8988T (cell line): ENCODE measurements around the gene NF1.
"Not testable (repeated sequence)": the region's sequence is repeated elsewhere in the genome, so short reads cannot be mapped to it uniquely, and the experiment has no call there.

ENCODE experiments used
- DNase-seq: peaks from one replicate; pipeline ENCODE4 v3.0.0; 2011

NF1 gene

DNA sequence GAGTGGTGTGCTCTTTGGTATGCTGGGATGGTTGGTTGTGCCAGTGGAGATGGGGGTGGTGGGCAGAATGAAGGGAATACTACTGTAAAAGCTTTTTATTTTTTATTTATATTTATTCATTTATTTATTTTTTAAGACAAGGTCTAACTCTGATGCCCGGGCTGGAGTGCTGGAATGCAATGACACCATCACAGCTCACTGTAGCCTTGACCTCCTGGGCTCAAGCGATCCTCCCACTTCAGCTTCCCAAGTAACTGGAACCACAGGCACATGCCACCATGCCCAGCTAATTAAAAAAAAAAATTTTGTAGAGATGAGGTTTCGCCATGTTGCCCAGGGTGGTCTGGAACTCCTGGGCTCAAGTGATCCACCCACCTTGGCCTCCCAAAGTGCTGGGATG is 4.1 kb upstream of the NF1 start:
- not testable (repeated sequence) for DNase-seq

DNA sequence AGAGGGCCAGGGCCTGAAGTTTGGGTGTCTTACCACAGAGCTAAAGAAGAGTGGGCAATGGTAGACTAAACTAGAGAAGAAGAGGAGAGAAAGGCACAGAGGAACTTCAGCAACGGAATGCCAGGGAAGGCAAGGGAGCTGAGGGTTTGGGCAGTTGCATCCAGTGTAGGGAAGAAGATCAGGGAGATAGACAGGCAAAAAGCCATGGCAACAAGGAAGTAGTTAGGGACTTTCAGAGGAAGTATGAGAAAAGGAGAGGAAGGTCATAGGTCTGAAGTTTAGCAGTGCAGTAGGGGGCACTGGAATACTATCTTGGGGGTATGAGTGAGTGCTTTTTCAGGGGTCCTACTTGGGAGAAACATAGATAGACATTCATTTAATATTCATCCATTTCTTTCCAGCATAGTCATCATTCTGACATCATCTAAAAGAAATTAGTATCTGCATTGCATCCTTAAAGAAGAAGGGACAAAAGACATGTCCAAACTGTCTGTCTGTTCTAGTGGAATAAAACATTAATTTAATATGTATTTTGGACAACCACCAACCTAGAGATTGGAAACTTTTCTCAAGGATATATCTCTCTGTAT is 2.2 kb upstream of the NF1 start:
- DNase-seq: no peak

DNA sequence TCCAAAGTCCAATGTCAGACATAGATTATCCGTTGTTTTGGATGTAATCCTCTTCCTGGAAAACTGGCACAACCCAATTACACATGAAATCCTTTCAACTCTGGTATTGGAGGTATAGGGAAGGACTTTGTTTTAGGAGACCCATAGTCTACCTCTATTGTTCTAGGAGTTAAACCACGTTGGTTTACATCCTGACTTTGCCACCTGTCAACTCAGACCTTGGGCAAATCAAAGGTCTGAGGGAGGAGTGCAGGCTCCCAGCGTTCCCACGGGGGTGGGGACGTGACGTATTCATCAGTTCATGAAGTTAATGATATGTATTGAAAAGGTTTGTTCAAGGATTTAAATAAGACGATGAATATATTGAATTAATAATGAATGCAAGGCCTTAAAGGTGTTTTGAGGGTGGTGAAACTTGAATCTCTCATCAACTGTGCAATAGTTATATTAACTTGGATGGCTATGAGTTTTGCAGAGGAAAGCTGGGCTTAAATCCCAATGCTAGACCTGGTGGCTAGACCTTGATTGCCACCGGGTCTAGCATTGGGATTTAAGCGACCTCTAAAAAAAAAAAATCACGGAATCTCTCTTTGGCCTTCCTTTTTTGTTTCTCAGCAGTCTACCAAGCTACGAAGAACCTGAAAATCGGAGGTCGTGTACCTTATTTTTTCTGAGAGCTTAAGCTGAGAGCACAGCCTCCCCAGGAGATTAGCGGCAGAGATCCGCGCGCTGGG is 744 bp upstream of the NF1 start:
- no peak for DNase-seq

DNA sequence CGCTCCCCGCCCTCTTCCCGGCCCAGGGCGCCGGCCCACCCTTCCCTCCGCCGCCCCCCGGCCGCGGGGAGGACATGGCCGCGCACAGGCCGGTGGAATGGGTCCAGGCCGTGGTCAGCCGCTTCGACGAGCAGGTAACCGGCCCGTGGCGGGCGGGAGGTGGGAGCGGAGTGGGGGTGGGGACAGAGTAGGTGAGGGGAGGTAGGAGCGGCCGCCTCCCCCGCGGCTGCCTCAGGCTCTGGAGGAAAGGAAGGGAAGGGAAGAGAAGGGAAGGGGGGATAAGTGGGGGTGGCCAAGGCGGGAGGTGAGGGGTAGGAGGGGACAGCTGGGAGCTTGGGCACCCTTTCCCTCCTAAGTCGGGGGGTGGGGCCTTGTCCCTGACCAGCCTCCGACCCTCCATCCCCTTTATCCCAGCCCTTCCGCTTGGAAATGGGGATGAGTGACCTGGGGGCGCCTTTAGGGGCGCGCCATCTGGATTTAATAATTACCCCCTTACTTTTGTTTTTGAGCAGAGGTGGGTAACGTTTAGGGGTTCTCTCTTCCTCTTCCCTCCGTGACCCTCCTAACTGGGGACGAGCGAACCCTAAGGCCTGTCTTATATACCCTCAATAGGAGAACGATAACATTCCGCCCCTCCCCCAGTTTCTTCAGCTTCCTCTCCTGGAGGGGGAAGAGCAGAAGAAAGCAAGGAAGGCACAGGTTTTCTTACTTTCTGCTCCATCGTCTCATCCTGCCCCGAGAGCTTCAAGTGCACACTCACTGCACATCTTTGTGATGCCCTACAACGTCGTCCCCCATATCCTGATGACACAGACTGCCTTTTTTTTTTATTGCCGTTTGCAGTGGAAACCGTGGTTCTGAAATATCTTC is 694 bp downstream of the NF1 start:
- DNase-seq: no peak

DNA sequence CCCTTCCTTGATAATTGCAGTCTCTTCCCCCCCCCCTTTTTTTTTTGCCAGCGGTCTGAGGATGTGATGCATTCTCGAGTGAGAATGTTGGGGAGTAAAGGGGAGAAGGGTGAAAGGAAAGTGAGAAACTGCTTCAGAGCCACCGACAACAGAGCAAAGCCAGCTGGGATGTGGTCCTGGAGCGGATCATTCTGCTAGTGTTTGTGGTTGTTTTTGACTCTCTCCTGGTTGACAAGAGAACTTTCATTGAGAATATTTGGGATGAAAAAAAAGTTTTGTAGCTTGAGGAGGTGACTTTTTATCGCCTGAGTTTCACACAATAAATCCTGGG is 1.3 kb downstream of the NF1 start:
- DNase-seq: no peak

DNA sequence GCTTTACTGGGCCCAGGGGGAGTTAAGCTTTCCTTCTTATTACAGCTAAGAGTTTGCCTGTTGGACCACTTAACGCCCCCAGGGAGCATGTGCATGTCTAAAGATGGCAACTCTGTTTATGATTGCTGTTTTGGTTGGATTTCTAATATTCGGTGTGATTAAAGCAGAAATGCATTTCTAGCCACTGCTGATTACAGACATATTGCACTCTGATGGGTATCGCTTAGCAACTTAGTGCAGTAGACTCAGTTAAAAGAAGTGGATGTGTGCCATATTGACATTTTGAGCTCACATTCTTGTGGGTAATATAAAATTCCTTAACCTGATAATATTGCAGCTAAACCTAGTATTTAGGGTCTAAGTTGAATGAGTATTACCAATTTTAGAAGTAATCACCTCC is 4.2 kb downstream of the NF1 start:
- DNase-seq: no peak

DNA sequence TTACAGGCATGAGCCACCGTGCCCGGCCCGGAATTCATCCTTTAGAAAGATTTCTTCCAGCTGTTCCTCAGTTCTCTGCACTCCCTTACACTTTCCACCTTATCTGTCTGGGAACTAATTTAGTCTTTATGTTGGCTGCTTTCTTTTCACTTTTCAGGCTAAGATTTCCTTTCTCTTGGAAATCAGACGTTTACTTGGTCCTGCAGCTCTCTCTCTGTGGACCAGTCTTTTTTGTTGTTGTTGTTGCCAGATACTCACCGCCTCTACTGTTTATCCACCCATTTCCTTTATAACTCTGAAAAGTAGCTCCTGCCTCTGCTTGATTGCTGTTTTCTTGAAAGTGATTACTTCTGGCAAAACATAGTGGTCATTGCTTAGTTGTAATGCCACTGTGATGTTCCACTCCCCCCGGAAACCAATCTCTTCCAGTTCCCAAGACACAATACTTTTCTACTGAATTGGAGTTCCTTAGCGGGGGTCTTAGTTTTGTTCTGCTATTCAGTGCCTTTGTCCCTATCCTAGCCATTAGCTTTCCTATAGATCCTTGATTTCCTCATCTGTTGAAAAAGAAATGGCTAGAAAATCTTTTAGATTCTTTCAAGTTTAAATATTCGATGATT is 6.2 kb downstream of the NF1 start:
- no peak for DNase-seq

DNA sequence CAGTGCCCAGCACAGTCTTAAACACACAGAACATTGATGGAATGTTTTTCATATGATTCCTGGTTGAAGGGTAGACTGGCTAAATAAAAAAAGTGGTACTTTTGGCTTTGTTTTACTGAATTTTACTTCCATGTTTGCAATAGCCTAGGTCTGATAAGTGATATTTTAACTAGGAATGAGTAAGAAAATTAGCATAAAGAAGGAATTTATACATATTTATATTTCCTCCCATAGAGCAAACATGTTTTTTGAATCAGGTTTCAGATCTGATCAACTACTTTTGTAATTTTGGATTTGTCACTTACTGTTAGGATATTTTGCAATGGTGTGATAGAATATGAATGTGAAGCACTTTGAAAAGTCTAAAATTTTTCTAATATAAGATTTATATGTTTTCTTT is 7.2 kb downstream of the NF1 start:
- no peak for DNase-seq

DNA sequence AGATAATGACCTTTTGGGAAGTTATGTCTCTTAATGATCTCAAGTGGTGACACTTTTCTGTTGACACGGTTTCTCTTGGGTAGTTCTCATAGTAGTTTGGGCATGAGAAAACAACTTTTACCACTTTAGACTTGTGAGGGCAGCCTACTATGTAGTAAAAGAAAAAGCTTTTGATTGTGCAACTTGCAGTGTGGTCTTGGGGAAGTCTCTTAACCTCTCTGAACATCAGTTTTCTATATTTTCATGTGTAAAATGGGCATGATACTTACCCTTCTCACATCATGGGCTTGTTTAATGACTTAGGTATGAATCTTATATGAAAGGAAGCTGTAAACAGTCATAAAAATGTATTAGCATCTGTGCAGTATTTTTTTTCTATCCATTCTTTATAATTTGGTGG is 11.2 kb downstream of the NF1 start:
- DNase-seq: no peak

DNA sequence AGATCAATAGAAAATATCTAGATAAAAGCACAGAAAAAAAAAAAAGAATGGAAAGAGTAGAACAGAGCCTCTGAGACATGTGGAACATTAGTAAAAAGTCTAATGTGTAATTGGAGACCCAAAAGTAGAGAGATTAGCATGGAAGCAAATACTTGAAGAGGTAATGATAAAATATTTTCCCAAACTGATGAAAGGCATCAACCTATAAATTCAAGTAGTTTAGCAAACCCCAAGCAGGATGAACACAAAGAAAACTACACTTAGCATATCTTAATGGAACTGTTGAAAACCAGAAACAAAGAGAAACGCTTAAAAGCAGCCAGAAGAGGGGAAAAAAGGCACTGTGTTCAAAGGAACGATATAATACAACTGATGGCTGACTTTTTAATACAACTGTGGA is 16.4 kb downstream of the NF1 start:
- no peak for DNase-seq

DNA sequence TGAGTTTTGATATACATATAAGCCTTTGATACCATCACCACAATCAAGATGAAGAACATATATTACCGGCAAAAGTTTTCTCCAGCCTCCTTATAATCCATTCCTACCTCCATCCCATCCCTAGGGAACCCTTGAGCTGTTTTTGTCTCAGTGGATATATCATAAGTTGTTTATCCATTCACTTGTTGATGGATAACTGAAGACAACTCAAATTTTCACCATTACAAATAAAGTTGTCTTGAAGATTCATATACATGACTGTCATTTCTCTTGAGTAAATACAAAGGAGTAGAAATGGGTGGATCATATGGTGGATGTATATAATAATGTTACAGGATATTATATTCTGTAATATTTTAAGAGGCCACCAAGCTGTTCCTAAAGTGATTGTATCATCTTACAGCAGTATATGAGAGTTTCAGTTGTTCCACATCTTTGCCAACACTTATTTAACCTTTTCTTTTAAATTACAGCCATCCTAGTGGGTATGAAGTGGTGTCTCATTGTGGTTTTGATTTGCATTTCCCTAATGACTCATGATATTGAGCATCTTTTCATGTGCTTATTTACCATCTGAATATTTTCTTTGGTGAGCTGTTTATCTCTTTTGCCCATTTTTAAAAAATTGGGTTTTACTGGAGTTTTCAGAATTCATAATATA is 17.4 kb downstream of the NF1 start:
- DNase-seq: no peak

DNA sequence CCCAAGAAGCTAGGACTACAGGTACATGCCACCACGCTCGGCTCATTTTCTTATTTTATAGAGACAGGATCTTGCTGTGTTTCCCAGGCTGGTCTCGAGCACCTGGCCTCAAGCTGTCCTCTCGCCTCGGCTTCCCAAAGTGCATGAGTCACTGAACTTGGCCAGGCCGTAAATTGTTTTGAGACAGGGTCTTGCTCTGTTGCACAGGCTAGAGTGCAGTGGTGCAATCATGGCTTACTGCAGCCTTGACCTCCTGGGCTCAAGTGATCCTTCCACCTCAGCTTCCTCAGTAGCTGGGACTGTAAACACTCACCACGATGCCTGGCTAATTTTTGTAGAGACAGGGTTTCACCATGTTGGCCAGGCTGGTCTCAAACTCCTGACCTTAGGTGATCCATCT is 18.6 kb downstream of the NF1 start:
- not testable (repeated sequence) for DNase-seq

DNA sequence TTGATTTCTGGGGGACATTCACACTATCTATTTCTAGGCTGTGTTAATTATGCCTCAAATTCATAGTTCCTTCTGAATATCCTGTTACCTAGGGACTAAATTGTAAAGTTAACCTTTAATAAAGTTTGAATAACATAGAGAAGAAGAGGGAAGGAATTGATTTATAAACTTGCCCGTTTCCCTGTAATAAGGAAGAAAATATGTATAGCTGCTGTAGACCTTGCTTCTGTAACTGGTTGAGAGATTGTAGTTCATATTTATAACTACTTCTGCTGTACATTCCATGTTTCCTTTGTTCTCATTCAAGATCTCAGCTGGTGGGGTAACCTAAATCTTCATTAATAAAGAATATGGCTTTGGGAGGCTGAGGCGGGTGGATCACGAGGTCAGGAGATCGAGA is 19.2 kb downstream of the NF1 start:
- DNase-seq: no peak

DNA sequence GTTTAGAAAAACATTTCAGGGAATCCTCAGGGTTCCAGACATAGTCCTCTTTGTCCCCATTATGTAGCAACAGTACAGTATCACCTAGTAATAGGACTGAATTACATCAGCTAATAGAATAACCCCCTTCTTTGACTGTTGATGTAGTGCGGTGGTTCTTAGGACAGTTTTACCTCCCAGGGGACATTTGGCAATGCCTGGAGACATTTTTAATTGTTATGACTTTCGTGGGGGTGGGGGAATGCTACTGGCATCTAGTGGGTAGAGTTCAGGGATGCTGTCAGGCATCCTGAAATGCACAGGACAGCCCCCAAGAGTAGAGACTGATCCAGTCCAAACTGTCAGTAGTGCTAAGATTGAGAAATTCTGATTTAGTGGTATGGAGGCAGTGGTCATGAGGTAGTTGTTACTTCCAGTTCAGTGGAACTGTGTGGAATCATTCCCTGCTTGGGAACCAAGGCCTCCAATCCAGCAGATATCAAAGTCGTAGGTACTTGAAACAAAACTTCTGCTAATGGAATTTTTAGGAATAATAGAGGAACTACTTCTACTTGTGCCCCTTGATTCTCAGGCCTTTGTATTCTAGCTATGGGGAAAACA is 20.3 kb downstream of the NF1 start:
- no peak for DNase-seq

DNA sequence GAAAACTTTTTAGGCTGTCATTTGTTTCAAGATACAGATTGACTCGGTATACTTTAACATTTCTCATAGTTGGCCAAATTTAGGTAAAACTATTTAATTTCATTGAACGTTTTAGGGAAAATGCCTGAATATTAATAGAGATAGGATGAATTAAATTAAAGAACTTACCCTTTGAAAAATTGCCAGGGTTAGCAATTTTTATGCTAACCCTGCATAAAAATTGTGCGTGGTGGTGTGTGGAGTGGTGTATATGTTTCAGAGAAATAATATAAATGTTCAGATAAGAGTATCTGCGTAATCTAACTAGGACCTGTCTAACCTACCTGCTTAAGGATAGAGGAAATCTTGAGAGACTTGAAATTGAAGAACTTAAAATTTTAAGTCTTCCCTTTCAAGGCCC is 21.4 kb downstream of the NF1 start:
- no peak for DNase-seq

DNA sequence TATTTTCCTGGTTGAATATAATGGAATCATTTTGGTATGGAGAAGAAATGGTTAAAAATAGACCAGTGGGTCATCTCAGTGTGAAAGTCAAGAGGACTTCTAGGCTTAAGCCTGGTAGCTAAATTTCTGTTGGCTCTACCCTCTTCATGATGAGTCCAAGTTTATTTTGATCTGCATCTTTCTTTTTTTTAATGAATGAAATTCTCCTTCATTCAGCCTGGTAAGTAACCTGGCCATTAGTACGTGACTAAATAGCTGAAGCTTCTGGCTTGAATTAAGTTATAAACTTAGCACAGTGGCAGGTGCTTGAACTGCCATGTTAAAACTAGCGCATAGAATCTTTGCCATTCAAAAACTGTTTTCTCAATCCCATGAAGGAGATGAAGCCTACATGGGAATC is 28.0 kb downstream of the NF1 start:
- DNase-seq: no peak

DNA sequence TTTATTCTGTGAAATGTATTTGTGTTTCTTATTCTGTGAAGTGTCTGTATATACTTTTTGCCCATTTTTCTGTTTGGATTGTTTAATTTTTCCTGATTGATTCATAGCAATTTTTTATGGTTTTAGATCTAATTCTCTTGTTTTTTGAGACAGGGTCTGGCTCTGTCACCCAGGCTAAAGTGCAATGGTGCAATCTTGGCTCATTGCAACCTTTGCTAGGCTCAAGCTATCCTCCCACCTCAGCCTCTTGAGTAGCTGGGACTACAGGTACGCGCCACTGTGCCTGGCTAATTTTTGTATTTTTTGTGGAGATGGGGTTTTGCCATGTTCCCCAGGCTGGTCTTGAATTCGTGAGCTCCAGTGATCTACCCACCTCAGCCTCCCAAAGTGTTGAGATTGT is 31.5 kb downstream of the NF1 start:
- no peak for DNase-seq

DNA sequence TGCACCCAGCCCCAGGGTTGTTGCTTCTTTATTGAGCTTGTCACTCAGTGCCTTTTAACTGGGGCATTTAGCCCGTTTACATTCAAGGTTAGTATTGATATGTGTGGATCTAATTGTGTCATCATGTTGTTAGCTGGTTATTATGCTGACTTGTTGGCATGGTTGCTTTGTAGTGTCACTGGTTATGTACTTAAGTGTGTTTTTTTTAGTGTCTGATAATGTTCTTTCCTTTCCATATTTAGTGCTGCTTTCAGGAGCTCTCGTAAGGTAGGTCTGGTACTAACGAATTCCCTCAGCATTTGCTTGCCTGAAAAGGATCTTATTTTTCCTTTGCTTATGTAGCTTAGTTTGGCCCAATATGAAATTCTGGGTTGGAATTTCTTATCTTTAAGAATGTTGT is 33.5 kb downstream of the NF1 start:
- DNase-seq: no peak

DNA sequence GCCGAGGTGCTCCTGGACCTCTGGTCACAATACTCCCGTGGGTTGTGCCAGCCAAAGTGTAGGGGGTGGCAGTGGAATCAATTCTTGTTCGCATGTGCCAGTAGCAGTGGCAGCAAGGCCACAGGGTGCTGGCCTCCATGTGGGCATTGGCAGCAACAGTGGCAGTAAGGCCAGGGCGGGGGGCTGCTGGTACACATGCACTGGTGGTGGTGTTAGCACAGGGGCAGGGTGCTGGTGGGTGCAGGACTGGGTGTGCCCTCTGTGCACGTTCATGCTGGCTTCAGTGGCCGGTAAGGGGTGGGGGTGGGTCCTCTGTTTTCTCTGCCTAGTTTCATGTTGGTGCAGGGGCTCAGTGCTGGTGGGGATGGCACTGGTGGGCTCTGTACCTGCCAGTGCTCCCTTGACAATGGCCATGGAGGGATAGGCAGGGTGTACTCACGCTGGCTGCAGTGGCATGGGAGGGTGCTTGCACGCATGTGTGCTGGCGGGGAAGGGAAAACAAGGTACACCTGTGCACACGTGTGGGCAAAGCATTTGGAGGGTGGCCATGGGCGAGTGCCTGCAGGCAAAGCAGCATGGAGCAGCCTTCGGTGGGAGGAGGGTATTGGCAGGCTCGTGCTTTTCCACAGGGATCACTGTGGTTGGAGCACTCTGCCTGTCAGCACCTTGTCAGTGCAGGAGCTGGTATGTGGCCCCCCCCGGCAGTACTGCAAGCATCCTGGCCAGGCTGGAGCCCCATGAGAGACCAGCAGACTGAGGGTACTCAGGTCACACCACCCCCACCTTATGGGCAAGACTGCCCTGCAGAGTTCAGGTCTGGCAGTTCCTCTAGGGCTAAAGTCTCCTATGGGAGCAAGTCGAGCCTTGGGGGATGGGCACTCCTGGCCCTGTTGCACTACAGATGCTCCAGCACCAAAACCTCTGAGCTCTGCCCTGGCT is 35.8 kb downstream of the NF1 start:
- DNase-seq: no peak

DNA sequence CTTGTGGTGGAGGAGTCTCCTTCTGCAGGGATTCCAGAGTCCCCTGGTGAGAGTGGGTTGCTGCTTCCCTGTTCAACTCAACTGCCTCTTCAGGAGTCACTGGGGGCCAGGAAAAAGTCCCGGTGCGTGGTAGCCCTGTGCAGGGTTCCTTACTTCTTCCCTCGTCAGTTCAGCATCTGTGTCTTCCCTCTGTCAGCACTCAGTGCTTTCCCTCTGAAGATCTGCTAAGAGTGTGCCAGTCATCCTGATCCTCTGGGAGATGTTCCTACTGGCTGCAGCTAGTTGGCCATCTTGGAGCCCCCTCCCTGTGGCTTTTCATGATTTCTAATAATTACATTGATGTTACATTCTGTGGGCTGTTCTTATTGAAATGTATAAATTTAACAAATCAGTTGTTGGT is 36.5 kb downstream of the NF1 start:
- no peak for DNase-seq

DNA sequence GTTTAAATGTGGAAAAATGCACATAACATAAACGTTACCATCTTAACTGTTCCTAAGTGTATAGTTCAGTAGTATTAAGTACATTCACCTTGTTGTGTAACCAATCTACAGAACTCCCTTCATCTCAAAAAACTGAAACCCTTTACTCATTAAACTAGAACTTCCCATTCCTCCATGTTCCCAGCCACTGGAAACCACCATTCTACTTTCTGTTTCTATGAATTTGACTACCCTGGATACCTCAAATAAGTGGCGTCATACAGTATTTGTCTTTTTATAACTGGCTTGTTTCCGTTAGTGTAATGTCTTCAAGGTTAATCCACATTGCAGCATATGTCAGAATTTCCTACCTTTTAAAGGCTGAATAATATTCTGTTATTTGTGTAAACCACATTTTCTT is 38.2 kb downstream of the NF1 start:
- no peak for DNase-seq

DNA sequence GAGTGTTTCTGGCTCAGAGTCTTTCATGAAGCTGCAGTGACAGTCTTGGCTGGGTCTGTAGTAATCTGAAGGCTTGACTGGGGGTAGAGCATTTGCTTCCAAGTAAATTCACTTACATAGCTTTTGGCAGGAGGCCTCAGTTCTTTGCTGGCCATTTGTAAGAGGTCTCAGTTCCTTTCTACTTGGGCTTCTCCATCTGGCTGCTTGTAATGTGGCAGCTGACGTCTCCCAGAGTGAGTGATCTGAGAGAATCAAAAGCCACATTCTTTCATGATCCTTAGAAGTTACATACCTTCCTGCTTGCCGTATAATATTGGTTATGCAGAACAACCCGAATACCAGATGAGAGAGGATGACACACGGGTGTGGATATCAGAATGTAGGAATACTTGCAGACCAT is 39.8 kb downstream of the NF1 start:
- no peak for DNase-seq
